GM19043 (cell line): ENCODE data around the gene TIMP2.

Source experiments
- ATAC-seq: cut with Tn5 transposase; IDR thresholded peaks from one replicate; pipeline ENCODE4 v1.9.1; 2021; ENCODE audit warnings: low read depth; ENCODE audit not compliant: unreplicated experiment

Gene TIMP2

GRCh38 chr17:78821961-78822360 lies 103.2 kb downstream of the TIMP2 start:
- no peak for ATAC-seq

DNA sequence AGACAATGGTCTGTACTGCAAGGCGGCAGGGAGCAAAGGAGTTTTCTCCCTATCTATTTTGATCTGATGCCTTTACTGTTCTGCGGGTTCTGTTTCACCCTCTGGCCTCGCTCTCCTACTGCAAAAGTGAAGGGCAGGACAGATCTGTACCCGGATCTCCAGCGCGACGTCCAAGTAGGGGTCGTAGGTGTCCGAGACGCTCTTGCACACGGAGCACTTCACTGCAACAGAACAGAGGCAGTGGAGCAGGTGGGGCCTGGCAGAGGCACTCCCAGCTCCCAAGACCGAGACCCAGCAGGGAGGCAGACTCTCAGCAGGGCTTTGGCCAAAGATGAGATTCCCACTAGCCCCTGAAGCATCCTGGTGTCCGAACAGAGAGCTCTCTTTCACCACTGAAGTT lies 104.3 kb downstream of the TIMP2 start:
- no peak for ATAC-seq

- ATAC-seq = no peak
Measured at GRCh38 chr17:78819806-78820792, 105.1 kb downstream of the TIMP2 start.

DNA sequence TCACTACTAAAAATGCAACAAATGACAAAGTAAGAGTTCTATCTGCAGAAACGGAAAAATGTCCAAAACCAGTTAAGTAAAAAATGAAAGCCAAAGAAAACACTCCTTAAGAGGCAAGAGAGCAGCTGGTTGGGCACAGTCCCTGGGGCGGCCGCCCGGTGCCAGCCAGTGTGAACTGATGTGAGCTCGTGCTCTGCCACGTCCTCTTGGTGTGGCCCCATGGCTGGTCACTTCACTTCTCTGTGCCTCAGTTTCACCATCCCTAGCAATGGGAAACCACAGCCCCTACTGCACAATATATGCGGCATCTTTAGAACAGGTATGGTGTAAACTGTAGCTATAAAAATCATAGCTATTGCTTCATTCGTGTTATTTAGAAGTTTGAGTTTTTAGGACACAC lies 105.8 kb downstream of the TIMP2 start:
- ATAC-seq = no peak

- no peak for ATAC-seq
Measured at GRCh38 chr17:78818932-78819331, 106.3 kb downstream of the TIMP2 start.

DNA sequence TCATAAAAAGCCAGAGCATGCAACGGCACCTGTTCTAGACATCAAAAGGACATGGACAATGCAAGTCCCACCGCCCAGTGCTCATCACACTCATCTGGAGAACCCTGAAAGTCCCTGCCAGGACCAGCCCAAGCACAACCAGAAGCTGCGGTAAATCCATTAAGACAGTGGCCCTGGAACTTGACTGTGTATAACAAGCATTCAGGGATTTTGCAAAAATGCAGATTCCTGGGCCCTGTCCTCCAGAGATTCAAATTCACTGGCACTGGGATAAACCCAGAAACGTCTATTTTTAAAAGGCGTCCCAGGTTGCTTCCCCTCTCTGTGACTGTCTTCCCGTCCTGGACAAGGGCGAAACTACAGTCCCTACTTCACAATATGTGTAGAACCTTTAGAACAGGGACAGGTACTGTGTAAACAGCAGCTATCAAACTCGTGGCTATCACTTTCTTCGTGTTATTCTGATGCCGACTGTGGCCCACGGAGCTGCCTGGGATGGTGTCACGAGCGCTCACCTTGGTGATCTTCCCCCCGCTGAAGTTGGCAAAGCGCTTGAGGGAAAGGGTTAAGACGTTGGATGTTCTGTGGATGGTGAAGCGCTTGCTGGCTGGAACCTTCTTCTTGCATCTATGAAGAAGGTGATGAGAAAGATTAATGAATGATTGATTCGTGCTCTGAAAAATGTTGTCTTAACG lies 106.9 kb downstream of the TIMP2 start:
- no peak for ATAC-seq

DNA sequence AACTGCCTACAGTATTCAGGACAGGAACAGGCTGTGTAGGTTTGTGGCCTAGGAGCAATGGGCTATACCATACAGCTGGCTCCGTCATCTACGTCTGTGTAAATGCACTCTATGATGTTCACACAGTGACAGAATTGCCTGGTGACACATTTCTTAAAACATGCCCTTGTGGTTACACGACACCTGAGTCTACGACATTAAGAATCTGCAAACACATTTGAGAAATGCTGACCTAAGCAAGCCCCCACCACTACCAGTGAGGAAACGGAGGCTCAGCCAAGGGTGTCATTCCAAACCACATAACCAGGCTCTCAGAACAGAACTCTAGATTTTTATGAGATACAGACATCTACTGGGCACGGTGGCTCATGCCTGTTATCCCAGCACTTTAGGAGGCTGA lies 108.1 kb downstream of the TIMP2 start:
- ATAC-seq = no peak

DNA sequence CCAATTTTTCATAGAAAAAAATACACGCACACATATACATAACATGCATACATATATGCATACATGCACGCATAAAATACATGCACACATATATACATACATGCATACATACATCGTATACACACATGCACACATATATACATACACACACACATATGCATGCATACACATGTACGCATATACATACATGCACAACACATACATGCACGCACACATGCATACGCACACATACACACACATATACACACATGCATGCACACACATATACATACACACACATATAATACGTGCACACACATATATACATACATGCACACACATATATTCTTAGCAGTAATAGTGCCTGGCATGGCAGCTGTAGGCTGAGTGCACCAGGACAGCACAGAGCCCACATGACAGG lies 109.5 kb downstream of the TIMP2 start:
- ATAC-seq = no peak

DNA sequence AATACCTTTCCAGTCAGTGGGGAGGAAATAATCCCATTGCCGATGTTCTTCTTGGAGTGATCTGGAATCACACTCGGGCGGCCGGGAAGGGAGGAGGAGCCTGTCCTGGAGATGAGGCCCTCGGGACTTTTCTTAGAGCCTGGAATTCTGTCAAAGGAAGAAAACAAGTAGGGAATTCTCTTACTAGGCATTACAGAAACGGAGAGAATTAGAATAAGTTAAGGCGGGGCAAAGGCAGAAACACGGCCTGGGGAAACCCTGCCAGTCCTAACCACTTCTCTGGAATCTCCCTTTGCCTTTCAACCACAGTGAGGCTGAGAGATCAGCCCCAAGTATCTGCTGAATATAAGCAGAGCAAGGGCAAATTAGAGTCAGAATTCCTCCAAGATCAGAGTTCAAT lies 112.3 kb downstream of the TIMP2 start:
- no peak for ATAC-seq

DNA sequence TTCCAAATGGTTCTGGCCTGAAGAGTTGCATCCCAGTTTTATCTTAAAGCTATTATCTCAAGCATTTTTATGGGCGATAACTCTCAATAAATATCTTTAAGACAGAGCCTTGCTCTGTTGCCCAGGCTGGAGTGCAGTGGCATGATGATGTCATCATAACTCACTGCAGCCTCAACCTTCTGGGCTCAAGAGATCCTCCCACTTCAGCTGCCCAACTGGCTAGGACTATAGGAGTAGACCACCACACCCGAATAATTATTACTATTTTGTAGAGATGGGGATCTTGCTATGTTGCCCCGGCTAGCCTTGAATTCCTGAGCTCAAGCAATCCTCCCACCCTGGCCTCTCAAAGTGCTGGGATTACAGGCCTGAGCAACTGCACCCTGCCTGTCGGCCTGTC lies 117.0 kb downstream of the TIMP2 start:
- no peak for ATAC-seq

GRCh38 chr17:78806451-78806850 lies 118.7 kb downstream of the TIMP2 start:
- no peak for ATAC-seq

DNA sequence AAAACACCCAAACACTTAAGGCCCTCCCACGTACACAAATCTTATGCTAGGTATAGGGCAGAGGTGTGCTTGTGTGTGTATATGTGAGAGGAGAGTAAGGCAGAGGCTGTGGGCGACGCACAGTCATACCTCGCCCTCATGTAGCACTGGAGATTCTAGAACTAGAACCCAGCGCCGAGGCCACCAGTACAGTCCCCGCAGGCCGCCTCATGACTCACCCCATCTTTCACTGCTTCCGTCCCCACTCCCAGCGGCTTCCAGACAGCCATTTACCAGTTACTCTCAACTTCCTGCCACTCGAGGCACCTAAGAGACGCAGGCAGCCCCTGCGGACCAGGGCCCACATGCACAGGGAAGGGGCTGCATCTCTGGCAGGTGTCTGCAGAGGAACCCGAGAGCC lies 119.9 kb downstream of the TIMP2 start:
- ATAC-seq = no peak

GRCh38 chr17:78804777-78805176 lies 120.4 kb downstream of the TIMP2 start:
- ATAC-seq = no peak

DNA sequence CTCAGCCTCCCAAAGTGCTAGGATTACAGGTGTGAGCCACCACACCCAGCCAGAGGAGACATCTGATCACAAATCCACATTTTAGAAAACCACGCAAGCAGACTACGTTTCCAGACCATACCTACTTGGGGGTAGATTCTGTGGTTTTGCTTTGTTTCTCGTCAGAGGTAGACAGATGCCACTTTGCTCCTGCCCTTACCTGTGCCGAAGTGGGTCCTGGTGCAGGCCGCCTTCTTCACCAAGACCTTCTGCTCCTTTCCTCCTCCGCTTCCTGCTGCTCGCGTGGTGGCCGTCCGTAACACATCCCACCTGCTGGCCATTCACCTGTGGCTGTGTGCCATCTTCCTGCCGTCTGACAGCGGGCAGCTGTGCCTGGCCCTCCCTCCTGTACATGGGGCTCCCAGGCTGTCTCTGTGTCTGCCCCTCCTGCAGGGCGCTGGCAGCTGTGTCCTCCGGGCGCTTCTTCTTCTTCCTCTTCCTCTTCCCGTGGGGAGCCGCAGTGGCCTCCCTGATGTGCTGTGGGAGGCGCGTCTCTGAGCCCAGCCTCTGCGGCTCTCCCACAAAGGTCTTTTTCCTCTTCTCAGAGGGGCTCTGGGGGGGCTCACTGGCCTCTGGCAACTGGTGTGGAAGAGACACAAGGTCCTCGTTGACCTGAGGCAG lies 121.9 kb downstream of the TIMP2 start:
- ATAC-seq = no peak
